HUDEP-2 (cell line): ENCODE results near the gene ZFHX2.

Experiments used
- DNase-seq, 76 experiments: peaks; one replicate each; lab custom pipeline; 2025; ENCODE audit not compliant: unreplicated experiment in 76 of 76; lab: John Stamatoyannopoulos, UW

ZFHX2 gene

GRCh38 chr14:23573384-23574015 is 21.9 kb upstream of the ZFHX2 start:
- DNase-seq = no peak

- peak in 9 of 76 experiments; percentile 3 to 27 (median 13) for DNase-seq
These were observed 21.3 kb upstream of the ZFHX2 start for GRCh38 chr14:23572836-23573235.

GRCh38 chr14:23572524-23572828 is 20.9 kb upstream of the ZFHX2 start:
- DNase-seq = no peak

- DNase-seq = no peak
These were observed 20.3 kb upstream of the ZFHX2 start for GRCh38 chr14:23571701-23572523.

- no peak for DNase-seq
These were observed 19.4 kb upstream of the ZFHX2 start for GRCh38 chr14:23570806-23571483.

GRCh38 chr14:23569443-23570151 is 18.0 kb upstream of the ZFHX2 start:
- DNase-seq = peak in 41 of 76 experiments; percentile 1 to 65 (median 26)

GRCh38 chr14:23568600-23569331 is 17.2 kb upstream of the ZFHX2 start:
- peak in 10 of 76 experiments; percentile 4 to 36 (median 12) for DNase-seq

- DNase-seq = no peak
These were observed 16.5 kb upstream of the ZFHX2 start for GRCh38 chr14:23568021-23568599.

- DNase-seq = peak in 73 of 76 experiments; percentile 29 to 89 (median 72)
These were observed 15.8 kb upstream of the ZFHX2 start, which contains the start of gene AP1G2 for GRCh38 chr14:23567186-23568020. AP1G2 (minus strand) TSS chr14:23567791; CDS start chr14:23567314, 477 bp downstream.

- DNase-seq = peak in 2 of 76 experiments; percentile 5 to 18
These were observed 15.2 kb upstream of the ZFHX2 start for GRCh38 chr14:23566778-23567185.

GRCh38 chr14:23566112-23566777 is 14.7 kb upstream of the ZFHX2 start:
- DNase-seq = no peak

GRCh38 chr14:23565626-23566025 is 14.1 kb upstream of the ZFHX2 start:
- DNase-seq = no peak

GRCh38 chr14:23564876-23565275 is 13.3 kb upstream of the ZFHX2 start:
- DNase-seq = no peak

- DNase-seq = no peak
These were observed 12.7 kb upstream of the ZFHX2 start for GRCh38 chr14:23564181-23564812.

- DNase-seq = no peak
These were observed 12.1 kb upstream of the ZFHX2 start for GRCh38 chr14:23563473-23564180.

- DNase-seq = peak in 28 of 76 experiments; percentile 0 to 51 (median 26)
These were observed 11.4 kb upstream of the ZFHX2 start for GRCh38 chr14:23562822-23563472.
